Esophagus (tissue), 2 donors: ENCODE results near the gene CYBC1. TPM values are rescaled to one million over a fixed set of nuclear protein-coding genes. Genes with fewer than 3 reads are reported as not detected.

Source experiments
- H3K27ac ChIP-seq, 2 donors: one replicate each; pipeline ENCODE4 v1.5.1; 2013; ENCODE audit warnings: low read depth in 2 of 2, mild to moderate bottlenecking in 2 of 2, inconsistent platforms in 1 of 2, low read length in 1 of 2, moderate library complexity in 1 of 2
- H3K27me3 ChIP-seq, 2 donors: one replicate each; pipeline ENCODE4 v1.6.1; 2013; ENCODE audit warnings: low read length in 2 of 2, control low read depth in 1 of 2, mild to moderate bottlenecking in 1 of 2; ENCODE audit not compliant: insufficient read depth in 2 of 2, control insufficient read depth in 1 of 2
- H3K36me3 ChIP-seq, 2 donors: one replicate each; pipeline ENCODE4 v1.6.1; 2013; ENCODE audit warnings: low read length in 1 of 2; ENCODE audit not compliant: control insufficient read depth in 2 of 2, insufficient read depth in 2 of 2
- H3K4me1 ChIP-seq, 2 donors: one replicate each; pipeline ENCODE4 v1.6.1; 2013; ENCODE audit warnings: low read length in 1 of 2; ENCODE audit not compliant: control insufficient read depth in 2 of 2, insufficient read depth in 2 of 2
- H3K4me3 ChIP-seq, 2 donors: one replicate each; pipeline ENCODE4 v1.5.1; 2013; ENCODE audit warnings: low read length in 2 of 2, mild to moderate bottlenecking in 2 of 2, low read depth in 1 of 2, moderate library complexity in 1 of 2
- H3K9me3 ChIP-seq, 2 donors: one replicate each; pipeline ENCODE4 v1.6.1; 2013; ENCODE audit warnings: mild to moderate bottlenecking in 2 of 2, low read depth in 1 of 2, low read length in 1 of 2, moderate library complexity in 1 of 2; ENCODE audit not compliant: control insufficient read depth in 2 of 2, insufficient read depth in 1 of 2
- WGBS, 2 donors: extraction: QIAGEN DNeasy Blood & Tissue Kit; methylation state at CpG; one replicate each; pipeline ENCODE4 v1.1.7; 2013; 5-methylcytosine and 5-hydroxymethylcytosine counted together
- polyA plus RNA-seq, 2 donors: library from polyadenylated mRNA; stranded (reverse); fragments of 200-250 nt; gene quantifications; one replicate each; pipeline ENCODE4 v1.2.3, GENCODE V29; 2013
- donor health status: healthy with polysubstance abuse.
- donor health status: Bipolar disorder and iron deficiency.

CYBC1 gene
- polyA plus RNA-seq, 2 donors = 27.5 to 28.1 TPM

DNA sequence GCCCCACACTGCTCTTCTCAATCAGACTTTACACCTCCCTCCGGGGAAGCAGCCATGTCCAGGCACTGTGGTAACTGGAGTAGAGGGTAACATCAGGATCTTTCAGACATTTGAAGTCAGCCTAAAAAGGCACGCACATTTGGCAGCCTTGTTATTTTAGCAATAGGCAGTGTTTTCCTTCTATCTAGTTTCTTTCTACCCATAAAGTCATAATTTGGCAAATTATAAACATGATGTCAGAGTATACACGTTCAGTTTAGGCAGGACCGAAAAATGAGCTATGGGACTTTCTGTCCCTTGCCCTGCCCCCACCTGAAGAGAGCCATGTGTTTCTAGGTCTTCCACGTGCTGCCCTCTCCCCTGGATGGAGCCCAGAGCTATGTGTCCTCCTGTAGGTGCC, 29.1 kb upstream of the CYBC1 start:
- 78 to 86% methylated on average over 5 of the region's 5 CpGs for WGBS, 2 donors
- H3K4me1 ChIP-seq = no peaks in the 10 kb centered on the region
- H3K27me3 ChIP-seq = no peaks in the 10 kb centered on the region
- peaks cover 9 to 45% of the 10 kb centered on the region in 2 donors for H3K36me3 ChIP-seq
- H3K4me3 ChIP-seq = no peak overlapping the region
- H3K9me3 ChIP-seq = no peaks in the 10 kb centered on the region
- peak overlapping the region in 1 of 2 donors; percentile 0 for H3K27ac ChIP-seq

DNA sequence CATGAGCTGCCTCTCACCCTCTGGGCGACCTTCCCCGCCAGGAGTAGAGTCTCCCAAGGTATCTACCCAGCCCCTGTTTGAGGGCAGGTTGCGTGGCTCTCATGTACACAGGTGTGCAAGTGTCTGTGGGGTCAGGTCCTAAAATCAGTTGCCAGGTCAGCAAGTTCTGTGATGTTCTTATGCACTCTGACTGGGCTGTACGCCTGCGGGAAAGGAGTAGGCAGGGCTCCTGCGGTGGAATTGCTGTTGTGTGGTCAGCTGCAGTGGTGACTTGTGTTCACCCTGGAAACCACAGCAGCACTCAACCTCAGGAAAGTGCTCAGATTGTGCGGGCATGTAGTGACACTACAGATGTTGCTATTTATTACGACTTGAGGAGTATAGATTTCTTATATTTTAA, 27.4 kb upstream of the CYBC1 start:
- Histone ChIP-seq H3K27ac (no peak overlapping the region), H3K9me3 (no peaks in the 10 kb centered on the region), H3K4me3 (no peak overlapping the region), H3K27me3 (no peaks in the 10 kb centered on the region), H3K4me1 (no peaks in the 10 kb centered on the region), H3K36me3 (peaks cover 6 to 33% of the 10 kb centered on the region in 2 donors)
- 80 to 82% methylated on average over 8 of the region's 8 CpGs for whole genome bisulfite sequencing, 2 donors

DNA sequence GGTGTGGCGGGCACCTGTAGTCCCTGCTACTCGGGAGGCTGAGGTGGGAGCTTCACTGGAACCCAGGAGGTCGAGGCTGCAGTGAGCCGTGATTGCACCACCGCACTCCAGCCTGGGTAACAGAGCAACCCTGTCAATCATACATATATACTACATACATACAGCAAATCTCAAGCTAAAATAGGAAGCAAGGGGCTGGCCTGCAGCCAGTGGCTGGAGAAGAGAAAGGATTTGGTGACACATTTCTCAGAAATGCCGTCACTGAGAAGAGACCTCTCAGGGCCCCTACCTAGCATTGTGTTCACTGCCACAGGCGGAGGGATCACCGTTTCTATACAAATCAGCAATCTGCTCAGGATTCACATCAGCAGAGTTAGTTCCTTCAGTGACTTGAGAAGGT, 24.9 kb upstream of the CYBC1 start:
- no peaks in the 10 kb centered on the region for H3K27me3 ChIP-seq
- whole genome bisulfite sequencing, 2 donors = 89 to 92% methylated on average over 8 of the region's 8 CpGs

DNA sequence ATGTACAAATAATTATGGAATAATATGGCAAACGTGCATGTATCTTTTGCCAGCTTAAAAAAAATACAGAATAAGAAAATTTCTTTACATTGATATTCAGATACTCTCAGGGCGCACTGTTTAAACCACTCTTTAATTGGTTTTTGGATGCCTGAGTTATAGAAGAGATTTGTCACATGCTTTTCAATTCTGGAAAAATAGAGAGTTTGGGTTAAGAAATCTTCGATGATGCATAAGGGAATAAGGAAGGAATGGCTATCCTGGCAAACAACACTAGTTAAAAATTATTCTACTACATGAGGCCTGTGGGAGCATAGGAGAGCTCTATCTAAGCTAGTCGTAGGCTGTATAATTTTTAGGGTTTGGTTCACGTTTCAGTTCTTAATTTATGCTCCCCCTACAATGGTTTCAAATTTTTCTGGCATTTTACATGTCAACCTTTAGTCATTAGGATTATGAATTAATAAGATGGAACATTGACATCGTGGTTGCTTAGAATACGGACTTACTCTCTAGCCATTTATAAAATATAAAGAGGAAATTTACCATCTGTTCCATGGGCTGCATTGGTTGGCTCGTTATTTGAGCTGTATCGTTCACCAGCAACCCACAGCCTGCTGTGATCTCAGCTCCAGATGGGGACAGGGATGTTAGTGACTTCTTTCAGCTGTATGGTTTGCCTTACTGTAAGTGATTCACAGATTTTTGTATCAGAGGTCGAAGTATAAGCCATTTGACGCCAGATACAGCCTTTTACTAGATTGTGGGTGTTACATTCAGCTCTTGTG, 23.9 kb upstream of the CYBC1 start:
- no peak overlapping the region for H3K27ac ChIP-seq
- 82 to 83% methylated on average over 11 of the region's 11 CpGs for WGBS, 2 donors
- H3K4me1 ChIP-seq = no peaks in the 10 kb centered on the region

More for the DNA sequence above, 24.9 kb upstream of the CYBC1 start:
- Histone ChIP-seq H3K4me3 (no peak overlapping the region), H3K27ac (no peak overlapping the region), H3K4me1 (no peaks in the 10 kb centered on the region), H3K9me3 (no peaks in the 10 kb centered on the region), H3K36me3 (peaks cover 6 to 29% of the 10 kb centered on the region in 2 donors)

DNA sequence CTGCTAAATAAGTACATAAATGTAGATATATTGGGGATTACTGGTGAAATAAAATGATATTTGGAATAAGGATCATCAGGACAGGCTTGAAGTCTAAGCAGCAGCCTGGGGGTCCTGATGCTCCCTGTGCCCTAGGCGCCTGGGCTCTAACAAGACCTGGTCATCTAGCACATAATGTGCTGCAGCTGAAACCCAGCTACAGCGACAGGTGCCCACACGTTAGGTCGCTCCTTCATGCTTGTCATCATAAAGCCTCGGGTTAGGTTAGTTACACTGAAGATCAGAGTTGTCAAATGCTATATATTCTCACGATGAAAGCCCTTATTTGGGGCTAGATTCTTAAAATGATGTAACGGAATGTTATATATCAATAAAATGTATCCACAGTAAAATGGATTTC, 19.5 kb upstream of the CYBC1 start:
- 96 to 98% methylated on average over 7 of the region's 7 CpGs for WGBS, 2 donors
- H3K36me3 ChIP-seq = peaks cover 0 to 25% of the 10 kb centered on the region in 2 donors
- no peak overlapping the region for H3K27ac ChIP-seq
- no peaks in the 10 kb centered on the region for H3K9me3 ChIP-seq
- H3K4me1 ChIP-seq = no peaks in the 10 kb centered on the region
- no peaks in the 10 kb centered on the region for H3K27me3 ChIP-seq
- H3K4me3 ChIP-seq = no peak overlapping the region

More for the DNA sequence above, 23.9 kb upstream of the CYBC1 start:
- H3K27me3 ChIP-seq = no peaks in the 10 kb centered on the region
- H3K9me3 ChIP-seq = no peaks in the 10 kb centered on the region
- H3K4me3 ChIP-seq = no peak overlapping the region
- H3K36me3 ChIP-seq = peaks cover 0 to 23% of the 10 kb centered on the region in 2 donors

DNA sequence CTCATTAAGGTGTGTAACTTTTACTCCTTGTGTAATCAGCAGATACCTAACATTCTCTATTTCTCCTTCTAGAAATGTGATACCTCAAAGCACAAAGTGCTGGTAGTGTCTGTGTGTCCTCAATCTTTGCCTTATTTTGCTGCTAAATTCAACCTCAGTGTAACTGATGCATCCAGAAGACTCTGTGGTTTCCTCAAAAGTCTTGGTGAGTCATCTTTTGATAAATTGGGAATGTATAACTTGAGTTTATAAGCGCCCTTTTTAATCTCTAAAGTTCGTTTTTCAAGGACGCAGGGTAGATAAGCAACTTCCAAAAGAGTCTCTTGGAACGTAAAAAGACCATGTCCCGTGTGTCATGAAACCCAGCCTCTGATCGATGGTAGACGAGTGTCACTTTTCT, 18.1 kb upstream of the CYBC1 start:
- WGBS, 2 donors = 86 to 96% methylated on average over 7 of the region's 7 CpGs
- H3K9me3 ChIP-seq = no peaks in the 10 kb centered on the region
- no peaks in the 10 kb centered on the region for H3K27me3 ChIP-seq
- H3K36me3 ChIP-seq = peaks cover 0 to 34% of the 10 kb centered on the region in 2 donors
- H3K4me3 ChIP-seq = no peak overlapping the region
- H3K27ac ChIP-seq = no peak overlapping the region
- no peaks in the 10 kb centered on the region for H3K4me1 ChIP-seq

DNA sequence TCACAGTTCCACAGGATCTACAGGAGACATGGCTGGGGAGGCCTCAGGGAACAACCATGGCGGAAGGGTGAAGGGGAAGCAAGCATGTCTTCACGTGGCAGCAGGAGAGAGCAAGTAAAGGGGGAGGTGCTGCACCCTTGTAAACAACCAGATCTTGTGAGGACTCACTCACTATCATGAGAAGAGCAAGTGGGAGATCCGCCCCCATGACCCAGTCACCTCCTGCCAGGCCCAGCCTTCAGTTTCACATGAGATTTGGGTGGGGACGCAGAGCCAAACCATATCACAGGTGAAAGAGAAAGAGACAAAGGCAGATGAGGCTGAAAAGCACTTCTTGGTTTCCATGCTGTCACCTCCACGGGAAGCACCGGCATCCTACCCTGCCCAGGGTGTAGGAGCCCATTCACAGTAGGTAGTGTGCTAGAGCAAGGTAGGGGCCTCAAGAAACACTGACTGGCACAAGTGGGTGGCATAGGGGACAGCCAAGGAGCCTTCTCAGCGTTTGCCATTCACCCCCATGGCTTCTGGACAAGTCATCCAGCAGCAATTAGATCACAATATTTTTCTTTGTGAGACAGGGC, 14.6 kb upstream of the CYBC1 start:
- Histone ChIP-seq H3K9me3 (no peaks in the 10 kb centered on the region), H3K27me3 (no peaks in the 10 kb centered on the region), H3K4me3 (no peak overlapping the region), H3K27ac (no peak overlapping the region), H3K36me3 (peaks cover 3 to 51% of the 10 kb centered on the region in 2 donors), H3K4me1 (no peaks in the 10 kb centered on the region)
- 82 to 85% methylated on average over 7 of the region's 7 CpGs for WGBS, 2 donors

DNA sequence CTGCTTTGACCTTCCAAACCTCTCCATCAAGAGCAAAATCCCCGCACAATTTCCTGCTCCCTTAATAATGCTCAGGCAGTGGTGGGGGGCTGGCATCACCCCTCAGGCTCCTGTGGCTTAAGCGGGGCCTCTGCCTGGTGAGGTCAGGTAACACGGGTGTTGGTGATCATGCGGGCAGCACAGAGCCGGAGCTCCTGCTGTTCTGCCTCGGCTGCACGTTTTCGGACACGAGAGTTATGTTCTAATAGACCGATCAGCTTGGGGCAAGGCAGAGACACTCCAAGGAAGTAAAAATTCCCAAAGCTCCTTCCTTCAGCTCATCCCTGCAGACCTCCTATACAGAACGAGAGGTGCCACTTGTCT, 14.0 kb upstream of the CYBC1 start:
- H3K27me3 ChIP-seq = no peaks in the 10 kb centered on the region
- H3K27ac ChIP-seq = no peak overlapping the region
- H3K9me3 ChIP-seq = no peaks in the 10 kb centered on the region
- H3K36me3 ChIP-seq = peaks cover 3 to 50% of the 10 kb centered on the region in 2 donors
- H3K4me3 ChIP-seq = no peak overlapping the region
- no peaks in the 10 kb centered on the region for H3K4me1 ChIP-seq
- 86 to 90% methylated on average over 11 of the region's 11 CpGs for WGBS, 2 donors

DNA sequence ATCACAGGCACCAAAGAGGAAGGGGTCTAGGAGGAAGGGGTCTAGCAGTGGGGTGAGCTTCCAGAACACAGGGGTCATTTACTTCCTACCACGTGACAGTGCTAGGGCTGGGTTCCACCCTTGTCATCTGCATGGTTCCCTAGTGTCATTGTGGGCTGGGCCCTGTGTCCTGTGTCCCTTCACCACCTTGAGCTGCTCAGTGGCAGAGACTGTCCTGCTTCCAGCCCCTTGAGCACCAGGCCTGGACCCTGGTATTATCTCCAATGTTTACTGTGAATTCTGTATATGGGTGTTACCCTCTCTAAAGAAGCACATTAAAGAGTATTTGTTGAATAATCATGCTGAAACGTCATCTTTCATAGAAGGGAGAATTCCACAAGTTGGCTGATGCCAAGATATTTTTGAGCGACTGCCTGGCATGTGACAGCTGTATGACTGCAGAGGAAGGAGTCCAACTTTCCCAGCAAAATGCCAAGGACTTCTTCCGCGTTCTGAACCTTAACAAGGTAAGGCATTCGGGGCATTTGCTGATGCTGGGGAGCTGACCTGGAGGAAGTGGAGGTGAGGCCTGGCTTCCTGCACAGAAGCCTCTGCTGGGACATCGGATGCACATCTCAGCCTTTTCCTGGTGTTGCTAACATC, 13.5 kb upstream of the CYBC1 start:
- 61 to 65% methylated on average over 7 of the region's 7 CpGs for WGBS, 2 donors
- Histone ChIP-seq H3K27me3 (no peaks in the 10 kb centered on the region), H3K9me3 (no peaks in the 10 kb centered on the region), H3K27ac (no peak overlapping the region), H3K4me3 (no peak overlapping the region), H3K36me3 (peaks cover 3 to 49% of the 10 kb centered on the region in 2 donors), H3K4me1 (peaks cover 0 to 4% of the 10 kb centered on the region in 2 donors)
